ENCODE data around the gene SLC10A6.

SLC10A6 gene

DNA sequence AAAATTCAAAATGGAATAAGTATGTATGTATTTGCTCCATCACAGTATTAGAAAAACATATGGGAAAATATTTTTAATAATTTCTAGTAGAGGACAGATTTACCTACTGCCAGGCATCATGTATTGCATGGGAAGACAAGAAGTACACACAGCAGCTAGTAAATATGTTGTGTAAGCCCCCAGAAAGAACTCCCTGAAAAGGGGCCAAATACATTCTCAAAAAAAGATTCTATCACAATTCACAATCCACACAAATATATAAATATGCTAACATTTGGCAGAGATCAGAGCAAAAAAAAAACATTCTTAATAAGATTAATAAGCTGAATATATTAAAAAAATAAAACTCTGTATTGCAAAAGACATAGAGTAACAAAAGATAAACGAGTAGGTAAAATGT is 28.0 kb downstream of the SLC10A6 start:
- TF ChIP-seq, protein P1, sequence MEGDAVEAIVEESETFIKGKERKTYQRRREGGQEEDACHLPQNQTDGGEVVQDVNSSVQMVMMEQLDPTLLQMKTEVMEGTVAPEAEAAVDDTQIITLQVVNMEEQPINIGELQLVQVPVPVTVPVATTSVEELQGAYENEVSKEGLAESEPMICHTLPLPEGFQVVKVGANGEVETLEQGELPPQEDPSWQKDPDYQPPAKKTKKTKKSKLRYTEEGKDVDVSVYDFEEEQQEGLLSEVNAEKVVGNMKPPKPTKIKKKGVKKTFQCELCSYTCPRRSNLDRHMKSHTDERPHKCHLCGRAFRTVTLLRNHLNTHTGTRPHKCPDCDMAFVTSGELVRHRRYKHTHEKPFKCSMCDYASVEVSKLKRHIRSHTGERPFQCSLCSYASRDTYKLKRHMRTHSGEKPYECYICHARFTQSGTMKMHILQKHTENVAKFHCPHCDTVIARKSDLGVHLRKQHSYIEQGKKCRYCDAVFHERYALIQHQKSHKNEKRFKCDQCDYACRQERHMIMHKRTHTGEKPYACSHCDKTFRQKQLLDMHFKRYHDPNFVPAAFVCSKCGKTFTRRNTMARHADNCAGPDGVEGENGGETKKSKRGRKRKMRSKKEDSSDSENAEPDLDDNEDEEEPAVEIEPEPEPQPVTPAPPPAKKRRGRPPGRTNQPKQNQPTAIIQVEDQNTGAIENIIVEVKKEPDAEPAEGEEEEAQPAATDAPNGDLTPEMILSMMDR (IDR thresholded peaks at IDR 0.05; ENCODE audit: insufficient read depth, low read length, poor library complexity, severe bottlenecking), result no peak
- H3K4me3 ChIP-seq (replicated peaks; ENCODE audit: low read depth, low read length), result no peak overlapping the region
- DNase-seq (ENCODE audit: extremely low read depth, insufficient read length), result no peak

DNA sequence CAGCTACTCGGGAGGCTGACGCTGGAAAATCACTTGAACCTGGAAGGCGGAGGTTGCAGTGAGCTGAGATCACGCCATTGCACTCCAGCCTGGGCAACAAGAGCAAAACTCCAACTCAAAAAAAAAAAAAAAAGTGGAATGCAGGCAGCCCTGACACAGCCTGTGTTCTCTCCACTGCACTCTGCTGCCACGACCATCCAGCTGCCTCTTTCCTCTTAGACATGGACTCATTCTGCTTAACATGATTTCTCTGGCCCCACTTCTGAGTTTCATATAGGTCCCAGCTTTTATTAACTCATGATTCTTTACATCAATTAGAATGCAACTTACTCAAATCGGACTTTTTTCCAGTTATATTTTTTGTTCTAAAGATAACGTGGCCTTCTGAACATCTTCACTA is 29.6 kb downstream of the SLC10A6 start:
- Histone ChIP-seq H3K4me3 (replicated peaks; ENCODE audit: low read depth, low read length) (no peak overlapping the region), H3K36me3 (ENCODE audit: control insufficient read depth, insufficient read depth, low read length) (no peaks in the 10 kb centered on the region), H3K27me3 (replicated peaks; ENCODE audit: control insufficient read depth, insufficient read depth, low read length) (no peaks in the 10 kb centered on the region)
- TF ChIP-seq, protein P1 (IDR thresholded peaks at IDR 0.05; ENCODE audit: insufficient read depth, low read length, poor library complexity, severe bottlenecking), result no peak
- DNase-seq (ENCODE audit: extremely low read depth, insufficient read length), result no peak

More for the DNA sequence above, 28.0 kb downstream of the SLC10A6 start:
- no peaks in the 10 kb centered on the region for H3K27me3 ChIP-seq (replicated peaks; ENCODE audit: control insufficient read depth, insufficient read depth, low read length)
- no peaks in the 10 kb centered on the region for H3K36me3 ChIP-seq (ENCODE audit: control insufficient read depth, insufficient read depth, low read length)

DNA sequence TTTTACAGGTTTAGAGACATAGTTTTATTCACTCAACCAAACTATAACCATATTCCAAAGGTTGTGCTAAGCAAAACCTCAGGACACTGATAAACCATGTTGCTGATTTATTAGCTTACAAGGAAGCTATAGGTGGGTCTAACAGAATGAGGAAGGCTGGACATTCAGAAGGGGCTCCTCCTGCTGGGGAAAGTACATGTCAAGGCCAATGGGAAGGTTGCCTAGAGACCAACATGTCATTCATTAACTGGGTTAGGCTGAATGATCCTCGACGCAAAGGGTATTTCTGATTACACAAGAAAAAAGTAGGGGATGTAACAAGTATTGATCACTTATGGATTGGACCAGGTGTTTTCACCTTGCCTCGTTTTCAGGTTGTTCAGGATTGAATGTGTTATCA is 30.3 kb downstream of the SLC10A6 start:
- Histone ChIP-seq H3K36me3 (ENCODE audit: control insufficient read depth, insufficient read depth, low read length) (no peaks in the 10 kb centered on the region), H3K27me3 (replicated peaks; ENCODE audit: control insufficient read depth, insufficient read depth, low read length) (no peaks in the 10 kb centered on the region), H3K4me3 (replicated peaks; ENCODE audit: low read depth, low read length) (no peak overlapping the region)
- no peak for DNase-seq (ENCODE audit: extremely low read depth, insufficient read length)
- TF ChIP-seq, protein P1 (IDR thresholded peaks at IDR 0.05; ENCODE audit: insufficient read depth, low read length, poor library complexity, severe bottlenecking), result no peak

DNA sequence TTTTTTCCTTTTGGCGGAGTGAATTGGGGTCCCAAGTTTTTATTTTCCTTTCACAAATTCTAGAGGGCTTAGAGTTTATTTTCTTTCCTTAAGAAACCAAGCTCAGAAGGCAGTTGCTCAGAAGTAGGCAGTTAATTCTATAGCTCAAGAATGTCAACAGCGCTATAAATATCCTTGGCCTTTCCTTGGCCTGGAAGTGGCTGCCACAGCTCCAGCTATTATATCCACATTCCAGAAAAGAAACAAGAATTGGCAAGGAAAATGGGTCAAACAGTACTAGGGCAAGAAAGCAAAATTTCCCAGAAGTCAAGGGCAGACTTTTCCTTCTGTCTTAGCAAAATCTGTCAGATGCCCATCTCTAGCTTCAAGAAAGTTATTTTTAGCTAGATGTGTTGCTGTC is 31.0 kb downstream of the SLC10A6 start:
- H3K4me3 ChIP-seq (replicated peaks; ENCODE audit: low read depth, low read length), result no peak overlapping the region
- DNase-seq (ENCODE audit: extremely low read depth, insufficient read length), result no peak
- no peaks in the 10 kb centered on the region for H3K36me3 ChIP-seq (ENCODE audit: control insufficient read depth, insufficient read depth, low read length)
- TF ChIP-seq, protein P1 (IDR thresholded peaks at IDR 0.05; ENCODE audit: insufficient read depth, low read length, poor library complexity, severe bottlenecking), result no peak
- no peaks in the 10 kb centered on the region for H3K27me3 ChIP-seq (replicated peaks; ENCODE audit: control insufficient read depth, insufficient read depth, low read length)

DNA sequence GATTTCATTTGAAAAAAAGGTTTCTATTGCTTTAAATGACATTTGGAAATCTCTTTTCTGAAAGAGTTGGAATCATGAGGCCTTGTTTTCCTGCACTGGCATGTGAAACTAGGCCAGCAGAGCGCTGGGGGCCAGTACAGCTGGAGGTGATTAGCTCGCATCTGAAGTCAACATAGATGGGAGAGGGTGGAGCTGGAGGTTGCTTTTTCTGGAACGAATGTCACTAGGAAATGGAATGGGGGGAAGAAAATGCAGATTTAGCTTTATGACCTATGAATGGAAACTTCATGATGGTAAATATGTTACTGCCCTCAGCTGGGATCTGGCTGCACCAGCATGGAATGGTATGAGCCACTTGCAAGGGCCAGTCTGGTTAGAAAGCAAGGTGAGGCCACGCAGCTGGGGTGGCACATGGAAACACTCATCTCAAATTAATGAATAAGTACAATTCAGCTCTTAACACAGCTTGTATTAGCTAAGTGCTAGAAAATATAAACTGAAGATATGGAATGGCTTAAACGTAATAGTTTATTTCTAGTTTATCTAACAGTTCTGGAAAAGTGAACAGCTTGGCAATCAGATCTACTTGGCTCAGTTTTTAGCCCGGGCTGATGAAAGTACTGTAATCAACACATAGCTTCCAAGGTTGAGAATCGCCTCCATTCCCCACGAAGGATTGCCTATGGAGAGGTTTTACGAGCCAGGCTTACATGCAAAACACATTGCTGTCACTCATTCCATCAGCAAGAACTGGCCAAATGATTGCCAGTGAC is 32.5 kb downstream of the SLC10A6 start:
- no peaks in the 10 kb centered on the region for H3K36me3 ChIP-seq (ENCODE audit: control insufficient read depth, insufficient read depth, low read length)
- no peaks in the 10 kb centered on the region for H3K27me3 ChIP-seq (replicated peaks; ENCODE audit: control insufficient read depth, insufficient read depth, low read length)
- no peak for DNase-seq (ENCODE audit: extremely low read depth, insufficient read length)
- H3K4me3 ChIP-seq (replicated peaks; ENCODE audit: low read depth, low read length), result no peak overlapping the region
- TF ChIP-seq, protein P1 (IDR thresholded peaks at IDR 0.05; ENCODE audit: insufficient read depth, low read length, poor library complexity, severe bottlenecking), result no peak

Measured in GM06990 (cell line).